HepG2 (cell line): ENCODE results near the gene CLDN5. TPM values are rescaled to one million over a fixed set of nuclear protein-coding genes. Genes with fewer than 3 reads are reported as not detected.

ENCODE experiments used
- ATF4 ChIP-seq, 2 experiments: fragments of 450-650 bp in 1 of 2; sonication (generic) in 1 of 2; formaldehyde crosslinking; IDR thresholded peaks; 2 replicates each; pipeline versions ENCODE4 v1.5.0 to v1.8.0; 2020 to 2022; ENCODE audit warnings: mild to moderate bottlenecking in 1 of 2, missing genetic modification reagents in 1 of 2
- ERF ChIP-seq: IDR thresholded peaks from 2 replicates; pipeline ENCODE4 v1.6.1; 2018; ENCODE audit warnings: missing biosample characterization, missing genetic modification reagents
- FOXO1 ChIP-seq: sonication (generic); formaldehyde crosslinking; IDR thresholded peaks from 2 replicates; pipeline ENCODE4 v1.4.0; 2020; ENCODE audit warnings: missing genetic modification reagents
- GABPB1 ChIP-seq: IDR thresholded peaks from 2 replicates; pipeline ENCODE4 v1.6.1; 2016; ENCODE audit warnings: mild to moderate bottlenecking, missing genetic modification reagents, moderate library complexity, missing compliant biosample characterization
- HNF1B ChIP-seq: sonication (generic); formaldehyde crosslinking; IDR thresholded peaks from 2 replicates; pipeline ENCODE4 v1.5.1; 2020; ENCODE audit warnings: mild to moderate bottlenecking, moderate library complexity, missing genetic modification reagents
- IKZF4 ChIP-seq: sonication (generic); formaldehyde crosslinking; IDR thresholded peaks from 2 replicates; pipeline ENCODE4 v1.5.1; 2020; ENCODE audit warnings: borderline replicate concordance, mild to moderate bottlenecking, low read depth, missing genetic modification reagents; ENCODE audit errors: not compliant biosample characterization
- KAT8 ChIP-seq: IDR thresholded peaks from 2 replicates; pipeline ENCODE4 v1.6.1; 2016; ENCODE audit warnings: missing genetic modification reagents, missing compliant biosample characterization
- MAZ ChIP-seq, 2 experiments: sonication (generic) in 1 of 2; formaldehyde crosslinking in 1 of 2; IDR thresholded peaks; 2 replicates each; pipeline versions ENCODE4 v1.5.0 to v1.6.1; 2012 to 2020; ENCODE audit warnings: low read depth in 2 of 2, mild to moderate bottlenecking in 2 of 2, borderline replicate concordance in 1 of 2, improper control_type of control experiment in 1 of 2, low read length in 1 of 2, missing genetic modification reagents in 1 of 2, moderate library complexity in 1 of 2
- PHB2 ChIP-seq: fragments of 450-650 bp; IDR thresholded peaks from 2 replicates; pipeline ENCODE4 v1.6.1; 2018; ENCODE audit not compliant: partially characterized antibody
- RELA ChIP-seq: sonication (generic); formaldehyde crosslinking; IDR thresholded peaks from 2 replicates; pipeline ENCODE4 v1.4.0; 2020; ENCODE audit warnings: missing genetic modification reagents
- SP5 ChIP-seq: IDR thresholded peaks from 2 replicates; pipeline ENCODE4 v1.6.1; 2016; ENCODE audit warnings: low read depth, borderline replicate concordance
- TARDBP ChIP-seq: sonication (generic); formaldehyde crosslinking; IDR thresholded peaks from 2 replicates; pipeline ENCODE4 v1.8.0; 2022; ENCODE audit warnings: mild to moderate bottlenecking, missing genetic modification reagents
- TBX2 ChIP-seq: sonication (generic); formaldehyde crosslinking; IDR thresholded peaks from 2 replicates; pipeline ENCODE4 v1.5.0; 2020; ENCODE audit warnings: missing genetic modification reagents, mild to moderate bottlenecking, borderline replicate concordance
- TRIM24 ChIP-seq: sonication (generic); formaldehyde crosslinking; IDR thresholded peaks from 2 replicates; pipeline ENCODE4 v1.8.0; 2022; ENCODE audit warnings: mild to moderate bottlenecking, missing genetic modification reagents
- XRCC5 ChIP-seq: fragments of 200-400 bp; formaldehyde crosslinking; optimal IDR thresholded peaks from 2 replicates; pipeline ENCODE3; 2017; ENCODE audit warnings: mild to moderate bottlenecking, low read length
- ZBTB26 ChIP-seq: IDR thresholded peaks from 2 replicates; pipeline ENCODE4 v1.6.1; 2016; ENCODE audit warnings: missing compliant biosample characterization, missing genetic modification reagents, borderline replicate concordance
- ZBTB7B ChIP-seq: sonication (generic); formaldehyde crosslinking; IDR thresholded peaks from 2 replicates; pipeline ENCODE4 v1.4.0; 2020; ENCODE audit warnings: missing genetic modification reagents
- ZFP41 ChIP-seq: sonication (generic); formaldehyde crosslinking; IDR thresholded peaks from 2 replicates; pipeline ENCODE4 v1.4.0; 2020; ENCODE audit warnings: mild to moderate bottlenecking, missing genetic modification reagents, borderline replicate concordance
- ZNF274 ChIP-seq: sonication (generic); formaldehyde crosslinking; IDR thresholded peaks from 2 replicates; pipeline ENCODE4 v1.5.1; 2020; ENCODE audit warnings: mild to moderate bottlenecking, missing genetic modification reagents
- ZNF503 ChIP-seq: sonication (generic); formaldehyde crosslinking; IDR thresholded peaks from 2 replicates; pipeline ENCODE4 v1.4.0; 2020; ENCODE audit warnings: missing genetic modification reagents
- ZNF552 ChIP-seq: sonication (generic); formaldehyde crosslinking; IDR thresholded peaks from 2 replicates; pipeline ENCODE4 v1.9.0; 2022; ENCODE audit warnings: missing genetic modification reagents, mild to moderate bottlenecking, borderline replicate concordance
- ZNF629 ChIP-seq: sonication (generic); formaldehyde crosslinking; conservative IDR thresholded peaks from 2 replicates; pipeline ENCODE4 v1.5.0; 2020; ENCODE audit warnings: missing genetic modification reagents
- ZNF746 ChIP-seq: sonication (generic); formaldehyde crosslinking; IDR thresholded peaks from 2 replicates; pipeline ENCODE4 v1.8.0; 2022; ENCODE audit warnings: mild to moderate bottlenecking, missing genetic modification reagents
- ZNF841 ChIP-seq: sonication (generic); formaldehyde crosslinking; IDR thresholded peaks from 2 replicates; pipeline ENCODE4 v1.8.1; 2023; ENCODE audit warnings: missing genetic modification reagents, borderline replicate concordance
- polyA plus RNA-seq, 8 experiments: library from polyadenylated mRNA; depleted of rRNA in 3 of 8; stranded (reverse) in 7 of 8; unstranded in 1 of 8; fragments of >200 nt; fragmentation: Illumina TruSeq in 4 of 8; extraction: Trizol in 4 of 8; gene quantifications; 2 replicates each; pipeline versions ENCODE4 v1.2.1 to v1.2.3, GENCODE V29; 2011 to 2016; ENCODE audit warnings: low read depth in 4 of 8, missing spikeins in 1 of 8, mixed read lengths in 1 of 8; ENCODE audit not compliant: insufficient read depth in 1 of 8
- total RNA-seq, 5 experiments: library from RNA; depleted of rRNA; stranded (reverse); fragments of >200 nt; fragmentation: Illumina TruSeq; extraction: Trizol; gene quantifications; 2 replicates each; pipeline ENCODE4 v1.2.3, GENCODE V29; 2016; ENCODE audit warnings: low read depth in 1 of 5

Gene CLDN5
- total and polyA plus RNA-seq, 2 of the 13 experiments (the other 11 are each of a cell fraction or from before 2014, with no cell fraction given), result not detected

GRCh38 chr22:19479355-19480172, 44.6 kb downstream of the CLDN5 start, which contains the start of gene CDC45 (continued):
- TF ChIP-seq KAT8 (peak; percentile 73), ZNF841 (CRISPR knock-in tag) (no peak), SP5 (CRISPR knock-in tag) (no peak), ZNF274 (CRISPR knock-in tag) (0 out of 2 replicates have a peak, but pooled peaks have one; percentile 71), ATF4 (CRISPR knock-in tag; IDR thresholded peaks at IDR 0.05) (no peak), TBX2 (CRISPR knock-in tag) (peak; percentile 47; the same call in 1 of the 2 replicates), FOXO1 (CRISPR knock-in tag) (no peak), ZNF629 (CRISPR knock-in tag) (no peak), TRIM24 (CRISPR knock-in tag) (no peak), GABPB1 (CRISPR knock-in tag) (peak; percentile 87), MAZ (IDR thresholded peaks at IDR 0.05; ENCODE audit: borderline replicate concordance, low read depth, low read length) (peak; percentile 71; the same call in 1 of the 2 replicates), MAZ (CRISPR knock-in tag; IDR thresholded peaks at IDR 0.05; ENCODE audit: low read depth) (peak; percentile 31; the same call in 1 of the 2 replicates), XRCC5 (no peak), ERF (CRISPR knock-in tag) (no peak), ZBTB7B (CRISPR knock-in tag) (peak; percentile 12; the same call in 1 of the 2 replicates), RELA (no peak), ZFP41 (no peak), ZNF552 (CRISPR knock-in tag) (no peak), IKZF4 (CRISPR knock-in tag) (no peak), HNF1B (peak; percentile 27; the same call in 1 of the 2 replicates), PHB2 (no peak), ZNF503 (CRISPR knock-in tag) (no peak), ZBTB26 (no peak), ZNF746 (no peak), TARDBP (CRISPR knock-in tag) (no peak; the same call in 1 of the 2 replicates)
